ENCODE data around the gene ATG2A.

ATG2A gene

DNA sequence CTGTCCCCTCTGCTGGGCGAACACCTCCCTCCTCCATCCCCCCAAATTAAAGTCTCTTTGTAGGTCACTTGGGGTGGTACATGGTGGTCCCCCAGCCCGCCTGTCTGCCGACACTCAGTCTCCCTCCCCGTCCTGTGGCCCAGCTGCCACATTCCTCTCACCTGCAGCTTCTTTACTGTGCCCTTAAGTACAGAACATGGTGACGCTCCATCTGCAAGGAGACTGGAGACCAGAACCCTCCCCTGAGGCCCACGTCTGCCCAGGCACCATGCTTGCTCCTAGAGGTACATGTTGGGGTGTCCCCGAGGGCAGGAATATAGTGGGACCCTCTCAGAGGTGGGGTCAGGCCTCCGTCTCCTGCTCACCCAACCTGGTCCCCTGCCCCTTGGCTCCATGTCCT lies 33.0 kb downstream of the ATG2A start:
- DNase-seq (ENCODE audit: low spot score) = no peak
- TF ChIP-seq, protein P1, sequence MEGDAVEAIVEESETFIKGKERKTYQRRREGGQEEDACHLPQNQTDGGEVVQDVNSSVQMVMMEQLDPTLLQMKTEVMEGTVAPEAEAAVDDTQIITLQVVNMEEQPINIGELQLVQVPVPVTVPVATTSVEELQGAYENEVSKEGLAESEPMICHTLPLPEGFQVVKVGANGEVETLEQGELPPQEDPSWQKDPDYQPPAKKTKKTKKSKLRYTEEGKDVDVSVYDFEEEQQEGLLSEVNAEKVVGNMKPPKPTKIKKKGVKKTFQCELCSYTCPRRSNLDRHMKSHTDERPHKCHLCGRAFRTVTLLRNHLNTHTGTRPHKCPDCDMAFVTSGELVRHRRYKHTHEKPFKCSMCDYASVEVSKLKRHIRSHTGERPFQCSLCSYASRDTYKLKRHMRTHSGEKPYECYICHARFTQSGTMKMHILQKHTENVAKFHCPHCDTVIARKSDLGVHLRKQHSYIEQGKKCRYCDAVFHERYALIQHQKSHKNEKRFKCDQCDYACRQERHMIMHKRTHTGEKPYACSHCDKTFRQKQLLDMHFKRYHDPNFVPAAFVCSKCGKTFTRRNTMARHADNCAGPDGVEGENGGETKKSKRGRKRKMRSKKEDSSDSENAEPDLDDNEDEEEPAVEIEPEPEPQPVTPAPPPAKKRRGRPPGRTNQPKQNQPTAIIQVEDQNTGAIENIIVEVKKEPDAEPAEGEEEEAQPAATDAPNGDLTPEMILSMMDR (IDR thresholded peaks at IDR 0.05; ENCODE audit: extremely low read depth, insufficient read depth, missing control alignments) = no peak
- in situ Hi-C loops (cut with MboI; ENCODE audit: low pct_unique_long_range_greater_than_20kb, low sequenced_read_pairs, unreplicated experiment) = no loop called here

DNA sequence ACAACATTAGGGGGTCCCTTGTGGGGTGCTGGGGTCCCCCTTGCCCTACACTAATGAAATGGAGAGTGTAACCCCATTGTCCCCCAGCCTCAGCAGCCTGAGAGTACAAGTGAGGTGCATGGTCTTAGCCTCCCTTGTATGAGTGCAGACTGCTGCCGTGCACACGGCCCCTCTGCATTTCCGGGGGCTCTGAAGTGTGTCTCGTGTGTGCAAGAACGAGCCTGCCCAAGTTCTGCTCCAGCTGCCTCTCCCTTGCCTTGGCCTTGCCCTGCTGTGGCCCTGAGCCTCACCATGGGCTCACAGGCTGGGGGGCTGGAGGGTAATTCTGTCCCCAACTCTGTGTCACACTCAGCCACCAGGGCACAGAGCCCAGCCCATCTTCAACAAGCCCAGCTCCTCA lies 33.4 kb downstream of the ATG2A start:
- TF ChIP-seq, protein P1 (IDR thresholded peaks at IDR 0.05; ENCODE audit: extremely low read depth, insufficient read depth, missing control alignments) = no peak
- DNase-seq (ENCODE audit: low spot score) = no peak
- in situ Hi-C loops (cut with MboI; ENCODE audit: low pct_unique_long_range_greater_than_20kb, low sequenced_read_pairs, unreplicated experiment) = no loop called here

DNA sequence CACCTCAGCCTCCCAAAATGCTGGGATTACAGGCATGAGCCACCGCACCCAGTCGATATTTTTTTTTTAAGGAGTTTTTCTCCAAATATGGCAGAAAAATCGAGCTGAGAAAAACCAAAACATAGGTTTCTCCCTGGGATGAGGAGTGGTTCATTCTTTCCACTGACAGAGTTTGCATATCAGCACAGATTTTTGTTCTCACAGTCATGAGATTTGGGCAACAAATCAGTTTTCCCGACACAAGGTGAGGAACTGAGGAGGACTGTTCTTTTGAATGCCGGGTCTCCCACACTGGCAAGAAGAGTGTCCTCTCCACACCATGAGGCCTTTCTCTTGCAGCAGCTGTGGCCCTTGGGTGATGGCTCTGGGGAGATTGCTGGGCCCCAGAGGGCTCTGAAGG lies 34.8 kb downstream of the ATG2A start:
- TF ChIP-seq, protein P1 (IDR thresholded peaks at IDR 0.05; ENCODE audit: extremely low read depth, insufficient read depth, missing control alignments) = no peak
- DNase-seq (ENCODE audit: low spot score) = no peak
- in situ Hi-C loops (cut with MboI; ENCODE audit: low pct_unique_long_range_greater_than_20kb, low sequenced_read_pairs, unreplicated experiment) = no loop called here

DNA sequence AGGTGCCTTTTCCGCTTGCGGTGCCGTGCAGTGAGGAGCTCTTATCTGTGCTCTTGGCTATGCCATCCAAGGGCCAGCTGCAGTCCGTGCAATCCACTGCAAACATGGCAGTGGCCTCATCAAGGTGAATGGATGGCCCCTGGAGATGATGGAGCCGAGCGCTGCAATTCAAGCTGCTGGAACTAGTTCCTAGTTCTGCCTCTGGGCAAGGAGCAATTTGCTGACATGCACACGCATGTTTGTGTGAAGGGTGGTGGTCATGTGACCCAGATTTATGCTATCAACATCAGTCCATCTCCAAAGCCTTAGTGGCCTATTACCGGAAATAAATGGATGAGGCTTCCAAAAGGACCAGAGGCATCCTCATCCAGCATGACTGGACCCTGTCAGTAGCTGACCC lies 35.5 kb downstream of the ATG2A start:
- no peak for DNase-seq (ENCODE audit: low spot score)
- in situ Hi-C loops (cut with MboI; ENCODE audit: low pct_unique_long_range_greater_than_20kb, low sequenced_read_pairs, unreplicated experiment) = no loop called here
- TF ChIP-seq, protein P1 (IDR thresholded peaks at IDR 0.05; ENCODE audit: extremely low read depth, insufficient read depth, missing control alignments) = no peak

DNA sequence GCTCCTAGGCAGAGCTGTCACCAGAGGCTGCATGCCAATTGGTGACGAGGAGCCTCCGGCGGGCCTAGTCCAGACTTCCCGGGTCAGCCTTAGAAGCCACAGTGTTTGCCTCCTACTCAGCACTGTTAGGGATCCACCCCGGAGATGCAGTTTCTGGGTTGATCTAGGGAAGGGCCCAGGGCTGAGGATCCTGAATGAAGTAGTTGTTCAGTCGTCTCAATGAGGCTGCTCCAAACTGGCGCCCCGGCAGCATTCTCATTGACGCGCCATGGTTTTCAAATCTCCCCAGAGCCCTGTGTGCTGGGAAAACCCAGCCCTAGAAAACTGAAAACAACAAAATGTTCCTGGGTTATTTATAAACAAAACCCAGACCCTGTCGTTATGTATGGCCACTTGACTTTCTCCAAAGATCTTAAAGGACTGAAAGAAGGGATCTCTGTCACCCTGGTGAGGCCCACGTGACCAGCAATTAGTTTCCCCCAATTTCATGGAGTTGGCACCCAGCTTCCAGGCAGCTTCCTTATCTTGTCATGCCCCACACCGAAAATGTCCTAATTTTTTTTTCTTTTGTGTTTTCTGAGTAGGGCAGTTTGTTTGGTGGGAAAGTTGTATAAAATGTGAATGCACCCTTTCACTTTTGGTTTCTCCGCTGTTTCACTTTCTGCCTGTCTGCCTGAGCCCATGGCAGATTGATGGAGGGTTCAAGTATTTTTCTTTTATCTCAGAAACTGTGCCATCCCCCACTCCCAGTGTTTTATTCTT lies 36.6 kb downstream of the ATG2A start:
- no peak for DNase-seq (ENCODE audit: low spot score)
- in situ Hi-C loops (cut with MboI; ENCODE audit: low pct_unique_long_range_greater_than_20kb, low sequenced_read_pairs, unreplicated experiment) = no loop called here
- TF ChIP-seq, protein P1 (IDR thresholded peaks at IDR 0.05; ENCODE audit: extremely low read depth, insufficient read depth, missing control alignments) = no peak

DNA sequence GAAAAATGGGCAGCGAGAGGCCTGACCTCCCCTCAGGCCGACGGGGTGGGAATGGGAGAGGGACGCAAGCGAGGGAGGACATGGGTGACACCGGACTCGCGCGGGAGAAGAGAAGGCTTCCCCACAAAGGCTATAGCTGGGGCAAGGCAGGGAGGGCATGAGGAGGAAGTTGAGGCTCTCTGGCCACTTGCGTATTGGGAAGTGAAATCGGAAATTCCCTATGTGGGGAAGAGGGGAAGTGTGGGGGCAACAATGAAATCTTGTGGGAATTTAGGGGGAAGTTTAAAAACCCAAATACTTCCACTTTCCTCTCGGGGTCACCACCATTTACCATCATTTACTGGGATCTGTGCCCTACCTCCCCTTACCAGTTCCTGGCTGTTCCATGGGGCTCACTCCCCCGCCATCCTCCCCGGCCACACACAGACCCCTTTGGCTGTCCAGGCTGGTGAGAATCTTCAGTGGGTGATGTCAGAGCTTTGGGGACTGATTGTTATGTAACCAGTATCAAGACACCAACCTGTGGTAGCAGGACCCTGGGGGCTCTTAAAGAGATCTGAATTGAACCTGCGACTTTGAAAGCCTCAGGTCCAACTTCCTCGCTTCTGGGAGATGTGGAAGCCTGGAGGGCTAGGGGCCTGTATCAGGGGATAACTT lies 37.6 kb downstream of the ATG2A start:
- in situ Hi-C loops (cut with MboI; ENCODE audit: low pct_unique_long_range_greater_than_20kb, low sequenced_read_pairs, unreplicated experiment) = no loop called here
- TF ChIP-seq, protein P1 (IDR thresholded peaks at IDR 0.05; ENCODE audit: extremely low read depth, insufficient read depth, missing control alignments) = no peak

More for the DNA sequence above, 37.6 kb downstream of the ATG2A start:
- peak; percentile 60 for DNase-seq (ENCODE audit: low spot score)
